KMS-11 (cell line): ENCODE data around the gene RALGAPA2.
A peak's percentile ranks its signal among the peaks of the same experiment; 100 is the strongest.

Experiments used
- H2AFZ ChIP-seq: fragments of 200-600 bp; sonication (generic); 2 replicates; pipeline ENCODE4 v1.6.1; 2016; ENCODE audit warnings: antibody characterized with exemption, mixed run types, low read depth
- H3K27ac ChIP-seq: fragments of 200-600 bp; sonication (generic); 2 replicates; pipeline ENCODE4 v1.6.1; 2016; ENCODE audit warnings: mild to moderate bottlenecking, mixed run types
- H3K27me3 ChIP-seq: fragments of 200-600 bp; sonication (generic); 2 replicates; pipeline ENCODE4 v1.6.1; 2017; ENCODE audit warnings: mild to moderate bottlenecking, low read depth, mixed run types, moderate library complexity; ENCODE audit not compliant: insufficient read depth
- H3K36me3 ChIP-seq: fragments of 200-600 bp; sonication (generic); 2 replicates; pipeline ENCODE4 v1.6.1; 2017; ENCODE audit warnings: mild to moderate bottlenecking, mixed run types; ENCODE audit not compliant: insufficient read depth
- H3K4me1 ChIP-seq: fragments of 200-600 bp; sonication (generic); 2 replicates; pipeline ENCODE4 v1.6.1; 2016; ENCODE audit warnings: mild to moderate bottlenecking, low read depth, mixed run types; ENCODE audit not compliant: poor library complexity, severe bottlenecking
- H3K4me2 ChIP-seq: fragments of 200-600 bp; sonication (generic); 2 replicates; pipeline ENCODE4 v1.7.0; 2016; ENCODE audit warnings: mild to moderate bottlenecking, mixed run types
- H3K4me3 ChIP-seq: fragments of 200-600 bp; sonication (generic); IDR thresholded peaks from 2 replicates; pipeline ENCODE4 v1.6.1; 2017; ENCODE audit warnings: low read depth, low read length, mixed read lengths; ENCODE audit not compliant: insufficient read depth
- H3K79me2 ChIP-seq: fragments of 200-600 bp; sonication (generic); 2 replicates; pipeline ENCODE4 v1.6.1; 2016; ENCODE audit warnings: low read depth, mixed run types; ENCODE audit not compliant: insufficient read depth
- H3K9ac ChIP-seq: fragments of 200-600 bp; sonication (generic); 2 replicates; pipeline ENCODE4 v1.6.1; 2016; ENCODE audit warnings: mild to moderate bottlenecking, mixed run types
- H4K20me1 ChIP-seq: fragments of 200-600 bp; sonication (generic); 2 replicates; pipeline ENCODE4 v1.6.1; 2016; ENCODE audit warnings: mild to moderate bottlenecking, mixed run types; ENCODE audit not compliant: insufficient read depth
- CTCF ChIP-seq: fragments of 200-600 bp; sonication (generic); conservative IDR thresholded peaks from 2 replicates; pipeline ENCODE4 v1.6.1; 2017; ENCODE audit warnings: low read depth, mild to moderate bottlenecking, antibody characterized with exemption, low read length, moderate library complexity, mixed read lengths

The RALGAPA2 gene

GRCh38 chr20:20472684-20473274 is 239.7 kb downstream of the RALGAPA2 start:
- TF ChIP-seq CTCF: no peak
- no peak overlapping the region for H3K4me3 ChIP-seq
- no peaks in the 10 kb centered on the region for H3K79me2 ChIP-seq
- H3K9ac ChIP-seq: no peak overlapping the region
- peaks cover 3% of the 10 kb centered on the region for H3K4me1 ChIP-seq
- peaks cover 5% of the 10 kb centered on the region; the same call in 1 of the 2 replicates for H3K27me3 ChIP-seq
- no peak overlapping the region for H2AFZ ChIP-seq
- no peak overlapping the region for H3K4me2 ChIP-seq
- H3K36me3 ChIP-seq: no peaks in the 10 kb centered on the region
- H3K27ac ChIP-seq: no peak overlapping the region
- no peaks in the 10 kb centered on the region for H4K20me1 ChIP-seq

- H3K4me2 ChIP-seq: peak overlapping the region; percentile 44
These were observed 246.0 kb downstream of the RALGAPA2 start for GRCh38 chr20:20466341-20466879.

GRCh38 chr20:20465252-20465651 is 247.2 kb downstream of the RALGAPA2 start:
- no peaks in the 10 kb centered on the region for H3K36me3 ChIP-seq
- no peaks in the 10 kb centered on the region for H4K20me1 ChIP-seq
- H3K27ac ChIP-seq: no peak overlapping the region
- H3K4me2 ChIP-seq: no peak overlapping the region; the same call in 1 of the 2 replicates
- H3K9ac ChIP-seq: no peak overlapping the region
- H3K4me3 ChIP-seq: no peak overlapping the region
- no peak for TF ChIP-seq CTCF
- no peaks in the 10 kb centered on the region for H3K79me2 ChIP-seq
- no peak overlapping the region for H2AFZ ChIP-seq
- peaks cover 5% of the 10 kb centered on the region; the same call in 1 of the 2 replicates for H3K27me3 ChIP-seq
- peaks cover 27% of the 10 kb centered on the region for H3K4me1 ChIP-seq

More at GRCh38 chr20:20466341-20466879, 246.0 kb downstream of the RALGAPA2 start:
- H3K27ac ChIP-seq: peak overlapping the region; percentile 7; the same call in 1 of the 2 replicates
- H2AFZ ChIP-seq: no peak overlapping the region
- H3K9ac ChIP-seq: no peak overlapping the region
- peaks cover 5% of the 10 kb centered on the region; the same call in 1 of the 2 replicates for H3K27me3 ChIP-seq
- peaks cover 27% of the 10 kb centered on the region for H3K4me1 ChIP-seq
- TF ChIP-seq CTCF: no peak
- H3K79me2 ChIP-seq: no peaks in the 10 kb centered on the region
- H3K4me3 ChIP-seq: no peak overlapping the region
- H4K20me1 ChIP-seq: no peaks in the 10 kb centered on the region
- H3K36me3 ChIP-seq: no peaks in the 10 kb centered on the region

DNA sequence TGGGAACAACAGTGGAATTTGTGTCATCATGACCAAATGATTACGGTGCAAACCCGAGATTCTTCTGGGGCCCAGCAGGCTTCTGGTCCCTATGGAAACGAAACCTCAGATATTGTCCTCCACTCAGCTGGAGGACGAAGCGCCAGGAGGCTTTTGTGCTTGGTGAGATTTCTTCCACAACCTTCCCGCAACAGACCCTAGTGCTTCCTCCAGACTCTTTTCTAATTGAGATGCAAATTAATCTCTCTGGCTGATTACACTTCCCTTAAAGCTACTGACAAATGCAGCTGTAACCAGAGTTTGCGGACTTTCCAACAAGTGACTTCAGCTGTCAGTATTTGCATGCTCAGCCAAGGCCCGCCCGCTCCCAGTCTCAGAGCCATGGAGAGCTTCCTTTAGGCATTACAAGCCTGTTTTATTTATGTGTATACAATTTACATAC is 248.5 kb downstream of the RALGAPA2 start:
- Histone ChIP-seq H2AFZ (no peak overlapping the region), H3K27me3 (peaks cover 5% of the 10 kb centered on the region; the same call in 1 of the 2 replicates), H3K4me2 (no peak overlapping the region), H3K4me3 (no peak overlapping the region), H3K27ac (no peak overlapping the region), H4K20me1 (no peaks in the 10 kb centered on the region), H3K9ac (no peak overlapping the region), H3K4me1 (peaks cover 27% of the 10 kb centered on the region), H3K36me3 (no peaks in the 10 kb centered on the region), H3K79me2 (no peaks in the 10 kb centered on the region)
- TF ChIP-seq CTCF: no peak
